ENCODE data around the gene HAND2.

GRCh38 chr4:173526027-173526482 is 4.0 kb downstream of the HAND2 start:
- TF ChIP-seq CTCF (IDR thresholded peaks at IDR 0.05; ENCODE audit: insufficient read depth, low read length) (no peak), POLR2AphosphoS5 (IDR thresholded peaks at IDR 0.05; ENCODE audit: low read depth) (no peak), GABPA (IDR thresholded peaks at IDR 0.05; ENCODE audit: low read depth) (no peak)
- TF ChIP-seq, protein P1, sequence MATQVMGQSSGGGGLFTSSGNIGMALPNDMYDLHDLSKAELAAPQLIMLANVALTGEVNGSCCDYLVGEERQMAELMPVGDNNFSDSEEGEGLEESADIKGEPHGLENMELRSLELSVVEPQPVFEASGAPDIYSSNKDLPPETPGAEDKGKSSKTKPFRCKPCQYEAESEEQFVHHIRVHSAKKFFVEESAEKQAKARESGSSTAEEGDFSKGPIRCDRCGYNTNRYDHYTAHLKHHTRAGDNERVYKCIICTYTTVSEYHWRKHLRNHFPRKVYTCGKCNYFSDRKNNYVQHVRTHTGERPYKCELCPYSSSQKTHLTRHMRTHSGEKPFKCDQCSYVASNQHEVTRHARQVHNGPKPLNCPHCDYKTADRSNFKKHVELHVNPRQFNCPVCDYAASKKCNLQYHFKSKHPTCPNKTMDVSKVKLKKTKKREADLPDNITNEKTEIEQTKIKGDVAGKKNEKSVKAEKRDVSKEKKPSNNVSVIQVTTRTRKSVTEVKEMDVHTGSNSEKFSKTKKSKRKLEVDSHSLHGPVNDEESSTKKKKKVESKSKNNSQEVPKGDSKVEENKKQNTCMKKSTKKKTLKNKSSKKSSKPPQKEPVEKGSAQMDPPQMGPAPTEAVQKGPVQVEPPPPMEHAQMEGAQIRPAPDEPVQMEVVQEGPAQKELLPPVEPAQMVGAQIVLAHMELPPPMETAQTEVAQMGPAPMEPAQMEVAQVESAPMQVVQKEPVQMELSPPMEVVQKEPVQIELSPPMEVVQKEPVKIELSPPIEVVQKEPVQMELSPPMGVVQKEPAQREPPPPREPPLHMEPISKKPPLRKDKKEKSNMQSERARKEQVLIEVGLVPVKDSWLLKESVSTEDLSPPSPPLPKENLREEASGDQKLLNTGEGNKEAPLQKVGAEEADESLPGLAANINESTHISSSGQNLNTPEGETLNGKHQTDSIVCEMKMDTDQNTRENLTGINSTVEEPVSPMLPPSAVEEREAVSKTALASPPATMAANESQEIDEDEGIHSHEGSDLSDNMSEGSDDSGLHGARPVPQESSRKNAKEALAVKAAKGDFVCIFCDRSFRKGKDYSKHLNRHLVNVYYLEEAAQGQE (IDR thresholded peaks at IDR 0.05; ENCODE audit: insufficient replicate concordance, low read depth), result no peak

Data from HL-60 (cell line).